IMR-90 (cell line): ENCODE data around the gene EXOC4. TPM values are rescaled to one million over a fixed set of nuclear protein-coding genes. Genes with fewer than 3 reads are reported as not detected.

Source experiments
- ATAC-seq: fragments of 200-7000 bp; cut with Tn5 transposase; 2 replicates; pipeline ENCODE4 v1.9.1; 2020; ENCODE audit warnings: low read depth, mild to moderate bottlenecking, moderate library complexity
- BruUV-seq: library from RNA; stranded (reverse); fragments of 400-500 nt; replicated peaks from 2 replicates; lab custom pipeline; 2021; lab: Mats Ljungman, UMichigan
- CTCF ChIA-PET: fragments of 300-600 bp; formaldehyde crosslinking; extraction: SDS; loops from one replicate; lab custom pipeline; 2021; ENCODE audit warnings: antibody characterized with exemption; lab: Yijun Ruan, JAX
- POLR2A ChIA-PET: fragments of 300-600 bp; sonication (Branson Sonifier 250); formaldehyde crosslinking; loops from one replicate; lab custom pipeline; 2022; ENCODE audit warnings: antibody characterized with exemption; ENCODE audit not compliant: unreplicated experiment; lab: Charles Lee
- DNase-seq: peaks from one replicate; pipeline ENCODE4 v3.0.0; 2013
- H2AFZ ChIP-seq: replicated peaks from 2 replicates; pipeline ENCODE3; 2013; ENCODE audit warnings: low read length, mild to moderate bottlenecking; ENCODE audit not compliant: poor library complexity
- H2AK5ac ChIP-seq: 2 replicates; pipeline ENCODE4 v1.6.1; 2013; ENCODE audit warnings: low read depth, low read length, inconsistent platforms
- H2AK9ac ChIP-seq: replicated peaks from 2 replicates; pipeline ENCODE3; 2013; ENCODE audit warnings: mild to moderate bottlenecking, low read depth, low read length, moderate library complexity; ENCODE audit not compliant: poor library complexity
- H2BK120ac ChIP-seq: 2 replicates; pipeline ENCODE4 v1.6.1; 2013; ENCODE audit warnings: low read depth, low read length, inconsistent platforms
- H2BK15ac ChIP-seq: 3 replicates; pipeline ENCODE4 v1.6.1; 2013; ENCODE audit warnings: low read depth, low read length, inconsistent platforms
- H2BK20ac ChIP-seq: 2 replicates; pipeline ENCODE4 v1.6.1; 2013; ENCODE audit warnings: low read depth, mild to moderate bottlenecking, inconsistent platforms, low read length, moderate library complexity
- H2BK5ac ChIP-seq: 2 replicates; pipeline ENCODE4 v1.6.1; 2013; ENCODE audit warnings: mild to moderate bottlenecking, low read depth, low read length, inconsistent platforms; ENCODE audit not compliant: poor library complexity, severe bottlenecking
- H3K14ac ChIP-seq: replicated peaks from 2 replicates; pipeline ENCODE4 v1.6.1; 2013; ENCODE audit warnings: low read depth, low read length, inconsistent platforms
- H3K18ac ChIP-seq: 2 replicates; pipeline ENCODE4 v1.6.1; 2013; ENCODE audit warnings: low read depth, low read length, control low read depth
- H3K23ac ChIP-seq: 2 replicates; pipeline ENCODE4 v1.6.1; 2013; ENCODE audit warnings: low read depth, low read length, inconsistent platforms
- H3K27ac ChIP-seq: 2 replicates; pipeline ENCODE4 v1.5.1; 2013; ENCODE audit warnings: mild to moderate bottlenecking, control low read depth, low read length; ENCODE audit not compliant: insufficient read depth
- H3K27me3 ChIP-seq: 2 replicates; pipeline ENCODE4 v1.6.1; 2013; ENCODE audit warnings: low read length; ENCODE audit not compliant: control insufficient read depth, insufficient read depth
- H3K36me3 ChIP-seq: 2 replicates; pipeline ENCODE4 v1.6.1; 2013; ENCODE audit warnings: low read length, mixed read lengths; ENCODE audit not compliant: control insufficient read depth, insufficient read depth
- H3K4ac ChIP-seq: 2 replicates; pipeline ENCODE4 v1.6.1; 2013; ENCODE audit warnings: low read depth, low read length, inconsistent platforms
- H3K4me1 ChIP-seq: 2 replicates; pipeline ENCODE4 v1.6.1; 2013; ENCODE audit warnings: low read length, mixed read lengths; ENCODE audit not compliant: control insufficient read depth, insufficient read depth
- H3K4me2 ChIP-seq: 2 replicates; pipeline ENCODE4 v1.6.1; 2013; ENCODE audit warnings: low read depth, mild to moderate bottlenecking, control low read depth, low read length, moderate library complexity
- H3K4me3 ChIP-seq: 2 replicates; pipeline ENCODE4 v1.5.1; 2013; ENCODE audit warnings: low read depth, mild to moderate bottlenecking, control low read depth, low read length, moderate library complexity; ENCODE audit not compliant: insufficient read depth
- H3K56ac ChIP-seq: 2 replicates; pipeline ENCODE4 v1.6.1; 2013; ENCODE audit warnings: low read length, inconsistent platforms; ENCODE audit not compliant: insufficient read depth; ENCODE audit errors: extremely low read depth
- H3K79me1 ChIP-seq, 2 experiments: 2 replicates each; pipeline ENCODE4 v1.6.1; 2013; ENCODE audit warnings: low read length in 2 of 2, inconsistent platforms in 1 of 2, low read depth in 1 of 2
- H3K9ac ChIP-seq: 2 replicates; pipeline ENCODE4 v1.6.1; 2013; ENCODE audit warnings: low read depth, low read length, control low read depth
- H3K9me1 ChIP-seq: 2 replicates; pipeline ENCODE4 v1.6.1; 2013; ENCODE audit warnings: low read length, inconsistent platforms; ENCODE audit not compliant: insufficient read depth
- H3K9me3 ChIP-seq: 2 replicates; pipeline ENCODE4 v1.6.1; 2013; ENCODE audit warnings: low read length; ENCODE audit not compliant: control insufficient read depth, insufficient read depth
- H4K20me1 ChIP-seq: 2 replicates; pipeline ENCODE4 v1.6.1; 2013; ENCODE audit warnings: low read length, inconsistent platforms; ENCODE audit not compliant: insufficient read depth
- H4K5ac ChIP-seq: 2 replicates; pipeline ENCODE4 v1.6.1; 2013; ENCODE audit warnings: mild to moderate bottlenecking, low read depth, low read length, control low read depth
- H4K8ac ChIP-seq, 2 experiments: 2 replicates each; pipeline ENCODE4 v1.6.1; 2013; ENCODE audit warnings: low read depth in 2 of 2, low read length in 2 of 2, control low read depth in 1 of 2, inconsistent platforms in 1 of 2
- H4K91ac ChIP-seq: 2 replicates; pipeline ENCODE4 v1.6.1; 2013; ENCODE audit warnings: low read depth, low read length, inconsistent platforms; ENCODE audit not compliant: insufficient read depth
- BHLHE40 ChIP-seq: fragments of 150-350 bp; IDR thresholded peaks from 2 replicates; pipeline ENCODE4 v1.6.1; 2016; ENCODE audit warnings: mild to moderate bottlenecking, low read depth, low read length
- CEBPB ChIP-seq: IDR thresholded peaks from 2 replicates; pipeline ENCODE4 v1.6.1; 2012; ENCODE audit warnings: low read depth, low read length, improper control_type of control experiment
- CHD1 ChIP-seq: IDR thresholded peaks from 2 replicates; pipeline ENCODE4 v1.6.1; 2012; ENCODE audit warnings: low read depth, low read length, improper control_type of control experiment
- FOS ChIP-seq: fragments of 150-350 bp; IDR thresholded peaks from 2 replicates; pipeline ENCODE4 v1.6.1; 2016; ENCODE audit warnings: low read depth, low read length
- MAFK ChIP-seq: IDR thresholded peaks from 2 replicates; pipeline ENCODE4 v1.6.1; 2012; ENCODE audit warnings: low read depth, low read length, improper control_type of control experiment
- MAZ ChIP-seq: IDR thresholded peaks from 2 replicates; pipeline ENCODE4 v1.6.1; 2012; ENCODE audit warnings: low read depth, mild to moderate bottlenecking, low read length, improper control_type of control experiment, moderate library complexity, borderline replicate concordance
- MXI1 ChIP-seq: IDR thresholded peaks from 2 replicates; pipeline ENCODE4 v1.6.1; 2012; ENCODE audit warnings: low read depth, mild to moderate bottlenecking, low read length, moderate library complexity, borderline replicate concordance
- NFE2L2 ChIP-seq: fragments of 150-350 bp; IDR thresholded peaks from 2 replicates; pipeline ENCODE4 v1.6.1; 2016; ENCODE audit warnings: low read depth, mild to moderate bottlenecking, low read length
- POLR2A ChIP-seq: IDR thresholded peaks from 2 replicates; pipeline ENCODE4 v1.6.1; 2012; ENCODE audit warnings: mild to moderate bottlenecking, low read depth, low read length
- RAD21 ChIP-seq: IDR thresholded peaks from 2 replicates; pipeline ENCODE4 v1.6.1; 2012; ENCODE audit warnings: low read length, improper control_type of control experiment
- WGBS, 2 experiments: methylation state at CpG; one replicate each; pipeline versions ENCODE4 v1.1.5 to v1.1.7; 2013; ENCODE audit warnings: missing lambda C conversion rate in 2 of 2; ENCODE audit not compliant: insufficient read length in 1 of 2; ENCODE audit errors: extremely low coverage in 2 of 2; 5-methylcytosine and 5-hydroxymethylcytosine counted together
- dilution Hi-C: fragments of 300-500 bp; cut with HindIII; formaldehyde crosslinking; loops from one replicate; pipeline ENCODE4 v1.14.3; 2018; ENCODE audit warnings: low sequenced_read_pairs; ENCODE audit not compliant: unreplicated experiment
- in situ Hi-C: fragments of 300-500 bp; cut with MboI; formaldehyde crosslinking; loops from 3 replicates; pipeline ENCODE4 v1.14.3; 2019; ENCODE audit warnings: low sequenced_read_pairs, inconsistent platforms, mixed read lengths
- intact Hi-C: fragments of 100-400 bp; cut with micrococcal nuclease; formaldehyde crosslinking; loops from 2 replicates; pipeline ENCODE4 v1.10.0; 2022
- polyA plus RNA-seq, 3 experiments: library from polyadenylated mRNA; depleted of rRNA; stranded (reverse); fragments of >200 nt; gene quantifications; 2 replicates each; pipeline ENCODE4 v1.2.3, GENCODE V29; 2012; ENCODE audit warnings: low replicate concordance in 1 of 3
- total RNA-seq: library from RNA; depleted of rRNA; stranded (reverse); fragments of >200 nt; gene quantifications from 2 replicates; pipeline ENCODE4 v1.2.3, GENCODE V29; 2012
- TF ChIP-seq, protein P1 (sequence below): conservative IDR thresholded peaks from 2 replicates; pipeline ENCODE4 v1.5.1; 2012; ENCODE audit warnings: mild to moderate bottlenecking, low read depth, low read length, improper control_type of control experiment
- TF ChIP-seq, protein P2 (sequence below): fragments of 150-350 bp; IDR thresholded peaks from 2 replicates; pipeline ENCODE4 v1.6.1; 2016; ENCODE audit warnings: low read depth, mild to moderate bottlenecking, low read length, moderate library complexity, borderline replicate concordance
- TF ChIP-seq, protein P3 (sequence below): fragments of 150-350 bp; IDR thresholded peaks from 2 replicates; pipeline ENCODE4 v1.6.1; 2017; ENCODE audit warnings: mild to moderate bottlenecking, antibody characterized with exemption, low read length, low read depth

EXOC4 gene
- total and polyA plus RNA-seq, 2 of the 4 experiments (the other 2 are of a cell fraction) = 25.4 to 94.6 TPM

DNA sequence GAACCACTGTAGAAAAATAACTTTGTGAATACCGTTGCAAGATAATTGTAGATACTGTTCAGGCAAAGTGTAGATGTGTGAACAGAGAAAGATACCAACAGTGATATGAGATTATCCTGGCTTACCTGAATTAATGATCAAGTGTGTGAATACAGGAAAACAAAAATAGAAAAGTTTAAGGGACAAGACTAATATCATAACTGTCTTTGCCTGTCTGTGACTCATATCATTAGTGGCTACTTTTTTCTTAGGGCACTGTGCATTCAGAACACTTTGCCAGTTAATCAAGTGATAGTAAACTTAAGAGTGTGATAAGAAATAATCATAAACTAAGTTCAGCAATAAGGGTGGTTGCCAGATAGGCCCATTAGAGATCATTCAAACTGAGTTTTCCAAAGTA is 551.2 kb downstream of the EXOC4 start:
- Histone ChIP-seq H3K4me1 (no peaks in the 10 kb centered on the region), H3K27me3 (no peaks in the 10 kb centered on the region), H4K8ac (no peak overlapping the region), H3K4me2 (no peak overlapping the region), H2BK20ac (no peak overlapping the region), H3K79me1 (no peaks in the 10 kb centered on the region; a peak in 1 of 4 replicates), H2BK120ac (no peak overlapping the region), H3K56ac (no peak overlapping the region), H2AK5ac (no peak overlapping the region), H2BK5ac (no peak overlapping the region), H3K4me3 (no peak overlapping the region), H3K36me3 (no peaks in the 10 kb centered on the region), H3K9me1 (no peaks in the 10 kb centered on the region; the same call in 1 of the 2 replicates), H2AK9ac (no peak overlapping the region), H3K18ac (no peak overlapping the region), H2BK15ac (no peak overlapping the region), H3K27ac (no peak overlapping the region), H3K23ac (no peak overlapping the region), H3K9me3 (no peaks in the 10 kb centered on the region), H3K9ac (no peak overlapping the region), H2AFZ (no peak overlapping the region), H4K5ac (no peak overlapping the region), H4K20me1 (no peaks in the 10 kb centered on the region), H3K4ac (no peak overlapping the region), H3K14ac (no peak overlapping the region), H4K91ac (no peak overlapping the region)
- in situ Hi-C loops = no loop called here
- WGBS, 2 experiments = 100% methylated on average over 1 of the region's 1 CpG; no CpG with 5 or more reads in 1 of the 2 experiments
- TF ChIP-seq CHD1 (no peak), BHLHE40 (no peak), FOS (no peak), MXI1 (no peak), MAZ (no peak), CEBPB (no peak), MAFK (no peak), POLR2A (no peak), NFE2L2 (no peak), RAD21 (no peak)
- TF ChIP-seq, protein P1, sequence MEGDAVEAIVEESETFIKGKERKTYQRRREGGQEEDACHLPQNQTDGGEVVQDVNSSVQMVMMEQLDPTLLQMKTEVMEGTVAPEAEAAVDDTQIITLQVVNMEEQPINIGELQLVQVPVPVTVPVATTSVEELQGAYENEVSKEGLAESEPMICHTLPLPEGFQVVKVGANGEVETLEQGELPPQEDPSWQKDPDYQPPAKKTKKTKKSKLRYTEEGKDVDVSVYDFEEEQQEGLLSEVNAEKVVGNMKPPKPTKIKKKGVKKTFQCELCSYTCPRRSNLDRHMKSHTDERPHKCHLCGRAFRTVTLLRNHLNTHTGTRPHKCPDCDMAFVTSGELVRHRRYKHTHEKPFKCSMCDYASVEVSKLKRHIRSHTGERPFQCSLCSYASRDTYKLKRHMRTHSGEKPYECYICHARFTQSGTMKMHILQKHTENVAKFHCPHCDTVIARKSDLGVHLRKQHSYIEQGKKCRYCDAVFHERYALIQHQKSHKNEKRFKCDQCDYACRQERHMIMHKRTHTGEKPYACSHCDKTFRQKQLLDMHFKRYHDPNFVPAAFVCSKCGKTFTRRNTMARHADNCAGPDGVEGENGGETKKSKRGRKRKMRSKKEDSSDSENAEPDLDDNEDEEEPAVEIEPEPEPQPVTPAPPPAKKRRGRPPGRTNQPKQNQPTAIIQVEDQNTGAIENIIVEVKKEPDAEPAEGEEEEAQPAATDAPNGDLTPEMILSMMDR = no peak
- TF ChIP-seq, protein P2, sequence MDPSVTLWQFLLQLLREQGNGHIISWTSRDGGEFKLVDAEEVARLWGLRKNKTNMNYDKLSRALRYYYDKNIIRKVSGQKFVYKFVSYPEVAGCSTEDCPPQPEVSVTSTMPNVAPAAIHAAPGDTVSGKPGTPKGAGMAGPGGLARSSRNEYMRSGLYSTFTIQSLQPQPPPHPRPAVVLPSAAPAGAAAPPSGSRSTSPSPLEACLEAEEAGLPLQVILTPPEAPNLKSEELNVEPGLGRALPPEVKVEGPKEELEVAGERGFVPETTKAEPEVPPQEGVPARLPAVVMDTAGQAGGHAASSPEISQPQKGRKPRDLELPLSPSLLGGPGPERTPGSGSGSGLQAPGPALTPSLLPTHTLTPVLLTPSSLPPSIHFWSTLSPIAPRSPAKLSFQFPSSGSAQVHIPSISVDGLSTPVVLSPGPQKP = no peak
- TF ChIP-seq, protein P3, sequence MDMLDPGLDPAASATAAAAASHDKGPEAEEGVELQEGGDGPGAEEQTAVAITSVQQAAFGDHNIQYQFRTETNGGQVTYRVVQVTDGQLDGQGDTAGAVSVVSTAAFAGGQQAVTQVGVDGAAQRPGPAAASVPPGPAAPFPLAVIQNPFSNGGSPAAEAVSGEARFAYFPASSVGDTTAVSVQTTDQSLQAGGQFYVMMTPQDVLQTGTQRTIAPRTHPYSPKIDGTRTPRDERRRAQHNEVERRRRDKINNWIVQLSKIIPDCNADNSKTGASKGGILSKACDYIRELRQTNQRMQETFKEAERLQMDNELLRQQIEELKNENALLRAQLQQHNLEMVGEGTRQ = no peak
- CTCF ChIA-PET = no interaction called here
- POLR2A ChIA-PET = no interaction called here
- no TSS peak for BruUV-seq
- dilution Hi-C loops = no loop called here
- intact Hi-C loops = no loop called here
- ATAC-seq (no peak), DNase-seq (no peak)
